Activated T-helper 17 cell treated with anti-CD3 and anti-CD28 coated beads, Interleukin-2, amount 50 U/mL, for 72 hours (primary cell): ENCODE results near the gene FBXO38. TPM values are rescaled to one million over a fixed set of nuclear protein-coding genes. Genes with fewer than 3 reads are reported as not detected.
A peak's percentile ranks its signal among the peaks of the same experiment; 100 is the strongest.

Experiments
- ATAC-seq: fragments of 150-1000 bp; cut with Tn5 transposase; replicated peaks from 2 replicates; pipeline ENCODE4 v1.10.0; 2021; ENCODE audit warnings: mild to moderate bottlenecking, moderate library complexity
- H3K27ac Mint-ChIP-seq: one replicate; pipeline ENCODE4 v1.8.0; 2022; ENCODE audit warnings: mixed read lengths
- H3K27me3 Mint-ChIP-seq: one replicate; pipeline ENCODE4 v1.8.0; 2022; ENCODE audit warnings: mixed read lengths
- H3K36me3 Mint-ChIP-seq: one replicate; pipeline ENCODE4 v1.8.0; 2022; ENCODE audit warnings: low read depth, mild to moderate bottlenecking, mixed read lengths
- H3K4me1 Mint-ChIP-seq: one replicate; pipeline ENCODE4 v1.8.0; 2022; ENCODE audit warnings: mixed read lengths
- H3K4me3 Mint-ChIP-seq: one replicate; pipeline ENCODE4 v1.8.0; 2022; ENCODE audit warnings: mild to moderate bottlenecking, mixed read lengths
- H3K9me3 Mint-ChIP-seq: one replicate; pipeline ENCODE4 v1.8.0; 2022; ENCODE audit warnings: mixed read lengths
- total RNA-seq, 2 donors: library from RNA; stranded (reverse); gene quantifications; one replicate each; pipeline ENCODE4 v1.2.3, GENCODE V29; 2022

FBXO38 gene
- total RNA-seq, 2 donors from 2014 or later: 44.1 to 53.0 TPM

- Mint-ChIP-seq H3K36me3 (peaks cover 98% of the 10 kb centered on the region), H3K4me1 (peaks cover 18% of the 10 kb centered on the region), H3K27me3 (no peaks in the 10 kb centered on the region), H3K27ac (peak overlapping the region; percentile 50), H3K4me3 (no peak overlapping the region), H3K9me3 (no peaks in the 10 kb centered on the region)
- ATAC-seq: no peak
Measured at GRCh38 chr5:148397968-148398595, 14.3 kb downstream of the FBXO38 start.

GRCh38 chr5:148398698-148399121 is 15.0 kb downstream of the FBXO38 start:
- H3K36me3 Mint-ChIP-seq: peaks cover 100% of the 10 kb centered on the region
- ATAC-seq: no peak
- no peaks in the 10 kb centered on the region for H3K27me3 Mint-ChIP-seq
- H3K4me3 Mint-ChIP-seq: no peak overlapping the region
- peak overlapping the region; percentile 70 for H3K27ac Mint-ChIP-seq
- H3K4me1 Mint-ChIP-seq: peaks cover 13% of the 10 kb centered on the region
- H3K9me3 Mint-ChIP-seq: no peaks in the 10 kb centered on the region

- no peaks in the 10 kb centered on the region for H3K9me3 Mint-ChIP-seq
- H3K36me3 Mint-ChIP-seq: peaks cover 100% of the 10 kb centered on the region
- no peak for ATAC-seq
- peak overlapping the region; percentile 8 for H3K4me3 Mint-ChIP-seq
- peak overlapping the region; percentile 80 for H3K27ac Mint-ChIP-seq
- peaks cover 9% of the 10 kb centered on the region for H3K4me1 Mint-ChIP-seq
- H3K27me3 Mint-ChIP-seq: no peaks in the 10 kb centered on the region
Measured at GRCh38 chr5:148401604-148402003, 17.8 kb downstream of the FBXO38 start.

- ATAC-seq: no peak
- Mint-ChIP-seq H3K9me3 (no peaks in the 10 kb centered on the region), H3K4me1 (peaks cover 5% of the 10 kb centered on the region), H3K27ac (peak overlapping the region; percentile 78), H3K36me3 (peaks cover 100% of the 10 kb centered on the region), H3K27me3 (no peaks in the 10 kb centered on the region), H3K4me3 (no peak overlapping the region)
Measured at GRCh38 chr5:148403344-148403743, 19.6 kb downstream of the FBXO38 start.

GRCh38 chr5:148406406-148406805 is 22.6 kb downstream of the FBXO38 start:
- Mint-ChIP-seq H3K36me3 (peaks cover 98% of the 10 kb centered on the region), H3K4me3 (no peak overlapping the region), H3K9me3 (no peaks in the 10 kb centered on the region), H3K4me1 (peaks cover under 1% of the 10 kb centered on the region), H3K27me3 (no peaks in the 10 kb centered on the region), H3K27ac (no peak overlapping the region)
- ATAC-seq: no peak

GRCh38 chr5:148408092-148408491 is 24.3 kb downstream of the FBXO38 start:
- peak; percentile 61 for ATAC-seq
- Mint-ChIP-seq H3K27me3 (no peaks in the 10 kb centered on the region), H3K27ac (peak overlapping the region; percentile 37), H3K36me3 (peaks cover 98% of the 10 kb centered on the region), H3K4me3 (no peak overlapping the region), H3K9me3 (no peaks in the 10 kb centered on the region), H3K4me1 (peaks cover 5% of the 10 kb centered on the region)

- ATAC-seq: peak; percentile 77
- Mint-ChIP-seq H3K4me3 (no peak overlapping the region), H3K4me1 (peaks cover 5% of the 10 kb centered on the region), H3K36me3 (peaks cover 98% of the 10 kb centered on the region), H3K27ac (peak overlapping the region; percentile 86), H3K27me3 (no peaks in the 10 kb centered on the region), H3K9me3 (no peaks in the 10 kb centered on the region)
Measured at GRCh38 chr5:148412124-148412523, 28.4 kb downstream of the FBXO38 start.

GRCh38 chr5:148414833-148415232 is 31.1 kb downstream of the FBXO38 start:
- Mint-ChIP-seq H3K4me3 (no peak overlapping the region), H3K27me3 (no peaks in the 10 kb centered on the region), H3K9me3 (no peaks in the 10 kb centered on the region), H3K36me3 (peaks cover 99% of the 10 kb centered on the region), H3K27ac (no peak overlapping the region), H3K4me1 (peaks cover 5% of the 10 kb centered on the region)
- no peak for ATAC-seq

GRCh38 chr5:148416416-148416815 is 32.7 kb downstream of the FBXO38 start:
- H3K4me1 Mint-ChIP-seq: peaks cover 5% of the 10 kb centered on the region
- H3K9me3 Mint-ChIP-seq: no peaks in the 10 kb centered on the region
- peaks cover 98% of the 10 kb centered on the region for H3K36me3 Mint-ChIP-seq
- H3K27me3 Mint-ChIP-seq: no peaks in the 10 kb centered on the region
- H3K4me3 Mint-ChIP-seq: no peak overlapping the region
- H3K27ac Mint-ChIP-seq: no peak overlapping the region
- no peak for ATAC-seq

- no peaks in the 10 kb centered on the region for H3K9me3 Mint-ChIP-seq
- H3K36me3 Mint-ChIP-seq: peaks cover 99% of the 10 kb centered on the region
- no peak for ATAC-seq
- H3K4me3 Mint-ChIP-seq: no peak overlapping the region
- H3K27me3 Mint-ChIP-seq: no peaks in the 10 kb centered on the region
- H3K4me1 Mint-ChIP-seq: peaks cover 4% of the 10 kb centered on the region
- H3K27ac Mint-ChIP-seq: peak overlapping the region; percentile 73
Measured at GRCh38 chr5:148416921-148417320, 33.2 kb downstream of the FBXO38 start.

GRCh38 chr5:148418511-148418910 is 34.8 kb downstream of the FBXO38 start:
- H3K27ac Mint-ChIP-seq: no peak overlapping the region

GRCh38 chr5:148421661-148422060 is 37.9 kb downstream of the FBXO38 start:
- peak overlapping the region; percentile 28 for H3K27ac Mint-ChIP-seq
- H3K36me3 Mint-ChIP-seq: peaks cover 99% of the 10 kb centered on the region
- no peaks in the 10 kb centered on the region for H3K9me3 Mint-ChIP-seq
- H3K4me1 Mint-ChIP-seq: peaks cover 5% of the 10 kb centered on the region
- no peak for ATAC-seq
- H3K27me3 Mint-ChIP-seq: no peaks in the 10 kb centered on the region
- H3K4me3 Mint-ChIP-seq: no peak overlapping the region

More at GRCh38 chr5:148418511-148418910, 34.8 kb downstream of the FBXO38 start:
- H3K9me3 Mint-ChIP-seq: no peaks in the 10 kb centered on the region
- ATAC-seq: no peak
- no peak overlapping the region for H3K4me3 Mint-ChIP-seq
- no peaks in the 10 kb centered on the region for H3K4me1 Mint-ChIP-seq
- H3K36me3 Mint-ChIP-seq: peaks cover 99% of the 10 kb centered on the region
- no peaks in the 10 kb centered on the region for H3K27me3 Mint-ChIP-seq

GRCh38 chr5:148425808-148426207 is 42.0 kb downstream of the FBXO38 start:
- Mint-ChIP-seq H3K27me3 (no peaks in the 10 kb centered on the region), H3K36me3 (peaks cover 97% of the 10 kb centered on the region), H3K27ac (peak overlapping the region; percentile 33), H3K4me3 (no peak overlapping the region), H3K9me3 (no peaks in the 10 kb centered on the region), H3K4me1 (peaks cover 11% of the 10 kb centered on the region)
- no peak for ATAC-seq

GRCh38 chr5:148426514-148426913 is 42.8 kb downstream of the FBXO38 start:
- H3K4me3 Mint-ChIP-seq: no peak overlapping the region
- no peaks in the 10 kb centered on the region for H3K9me3 Mint-ChIP-seq
- ATAC-seq: no peak
- peaks cover 97% of the 10 kb centered on the region for H3K36me3 Mint-ChIP-seq
- H3K27me3 Mint-ChIP-seq: no peaks in the 10 kb centered on the region
- peaks cover 11% of the 10 kb centered on the region for H3K4me1 Mint-ChIP-seq
- H3K27ac Mint-ChIP-seq: peak overlapping the region; percentile 33

GRCh38 chr5:148427370-148428042 is 43.7 kb downstream of the FBXO38 start:
- Mint-ChIP-seq H3K4me3 (no peak overlapping the region), H3K36me3 (peaks cover 97% of the 10 kb centered on the region), H3K27me3 (no peaks in the 10 kb centered on the region), H3K27ac (peak overlapping the region; percentile 33), H3K4me1 (peaks cover 11% of the 10 kb centered on the region), H3K9me3 (no peaks in the 10 kb centered on the region)
- no peak for ATAC-seq
